HEK293T (cell line): ENCODE results near the gene ARHGAP26.

ENCODE experiments used
- SUZ12 ChIP-seq: fragments of 450-650 bp; IDR thresholded peaks from 2 replicates; pipeline ENCODE4 v1.6.1; 2016; ENCODE audit warnings: mild to moderate bottlenecking
- ZNF384 ChIP-seq: fragments of 450-650 bp; IDR thresholded peaks from 2 replicates; pipeline ENCODE4 v1.6.1; 2016

GRCh38 chr5:142836048-142836447 is 65.9 kb downstream of the ARHGAP26 start:
- TF ChIP-seq SUZ12: no peak
- no peak for TF ChIP-seq ZNF384
